HFF-Myc (cell line): ENCODE results near the gene LHFPL4.
"Not testable (repeated sequence)": the region's sequence is repeated elsewhere in the genome, so short reads cannot be mapped to it uniquely, and the experiment has no call there.

Source experiments
- DNase-seq: peaks from one replicate; pipeline ENCODE4 v3.0.0-alpha.2; 2011; ENCODE audit warnings: low read depth; ENCODE audit errors: extremely low read depth
- H3K4me3 ChIP-seq: replicated peaks from 2 replicates; pipeline ENCODE4 v1.5.1; 2011; ENCODE audit warnings: low read depth, mild to moderate bottlenecking, control low read depth, low read length
- CTCF ChIP-seq: IDR thresholded peaks from 2 replicates; pipeline ENCODE4 v1.5.1; 2012; ENCODE audit warnings: mild to moderate bottlenecking, low read depth, low read length, control low read depth; ENCODE audit errors: missing control alignments

LHFPL4 gene

DNA sequence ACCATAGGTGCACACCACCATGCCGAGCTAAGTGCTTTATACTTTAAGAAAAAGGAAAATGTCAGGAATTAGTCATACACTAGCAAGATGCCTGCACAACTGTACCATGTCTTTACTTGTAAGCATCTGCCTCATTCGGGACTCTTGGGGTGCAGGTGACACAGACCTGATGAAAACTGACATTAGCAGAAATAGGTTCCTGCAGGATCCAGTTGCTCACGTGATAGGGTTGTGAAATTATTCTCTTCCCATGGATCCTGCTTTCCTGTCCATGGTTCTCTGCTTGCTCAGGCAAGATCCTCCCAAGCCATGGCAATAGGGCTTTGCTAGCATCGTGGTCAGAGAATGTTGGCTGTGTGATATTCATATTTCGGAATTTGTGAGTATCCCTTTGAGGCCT lies 10.2 kb upstream of the LHFPL4 start:
- no peak for DNase-seq
- no peak overlapping the region for H3K4me3 ChIP-seq
- no peak for TF ChIP-seq CTCF

DNA sequence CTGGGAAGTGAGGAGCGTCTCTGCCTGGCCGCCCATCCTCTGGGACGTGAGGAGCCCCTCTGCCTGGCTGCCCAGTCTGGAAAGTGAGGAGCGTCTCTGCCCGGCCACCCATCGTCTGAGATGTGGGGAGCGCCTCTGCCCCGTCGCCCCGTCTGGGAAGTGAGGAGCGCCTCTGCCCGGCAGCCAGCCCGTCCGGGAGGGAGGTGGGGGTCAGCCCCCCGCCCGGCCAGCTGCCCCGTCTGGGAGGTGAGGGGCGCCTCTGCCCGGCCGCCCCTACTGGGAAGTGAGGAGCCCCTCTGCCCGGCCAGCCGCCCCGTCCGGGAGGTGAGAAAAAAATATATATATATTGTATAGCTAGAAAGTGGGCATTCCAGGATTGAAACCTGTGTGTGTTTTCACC lies 6.4 kb upstream of the LHFPL4 start:
- H3K4me3 ChIP-seq, DNase-seq: not testable (repeated sequence)

DNA sequence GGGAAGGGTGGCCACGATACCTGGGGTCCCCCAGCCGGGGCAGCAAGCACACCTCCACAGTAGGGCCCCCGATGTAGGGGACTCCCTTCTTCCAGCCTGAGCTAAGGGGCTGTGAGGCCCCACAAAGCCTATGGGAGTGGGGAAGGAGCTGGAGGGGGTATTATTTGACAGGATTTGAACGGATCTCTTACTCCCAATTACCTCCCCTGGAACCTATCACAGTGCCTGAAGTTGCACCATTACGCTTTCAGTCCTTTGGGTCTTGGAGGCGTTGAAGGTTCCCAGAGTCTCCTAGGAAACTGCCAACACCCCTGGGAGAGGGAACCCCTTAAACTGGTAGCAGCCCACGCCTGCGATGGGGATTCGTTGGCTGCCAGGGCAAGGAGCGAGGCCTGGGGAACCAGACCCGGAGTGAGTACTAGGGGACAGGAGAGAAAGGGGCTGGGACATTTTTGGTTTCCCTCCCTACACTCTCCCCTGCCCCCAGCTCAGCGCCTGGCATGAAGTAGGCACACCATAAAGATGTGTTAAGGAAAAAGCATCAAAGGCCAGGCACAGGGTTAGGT lies 409 bp upstream of the LHFPL4 start:
- no peak overlapping the region for H3K4me3 ChIP-seq
- DNase-seq, result no peak
- no peak for TF ChIP-seq CTCF

- DNase-seq, result peak; percentile 27
- no peak overlapping the region for H3K4me3 ChIP-seq
- TF ChIP-seq CTCF, result no peak
Observed at GRCh38 chr3:9552252-9552999, 1.2 kb downstream of the LHFPL4 start.

DNA sequence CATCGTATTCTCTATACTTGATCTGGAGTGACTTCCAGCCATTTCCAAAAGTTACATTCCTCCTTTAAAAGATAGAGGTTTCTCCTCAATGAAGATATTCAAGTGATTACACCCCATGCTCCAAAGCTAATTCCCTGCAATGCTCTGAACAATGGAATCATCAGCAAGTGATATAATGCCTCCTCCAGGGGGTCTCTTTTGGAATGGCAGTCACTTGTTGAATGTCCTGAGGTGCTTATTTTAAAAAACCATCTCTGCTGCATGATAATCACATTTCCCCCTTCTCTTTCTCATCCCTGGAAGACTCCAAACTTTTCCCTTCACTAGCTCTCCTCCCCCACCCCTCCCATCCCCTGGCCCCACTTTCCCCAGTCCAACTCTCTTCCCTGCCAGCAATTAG lies 2.6 kb downstream of the LHFPL4 start:
- H3K4me3 ChIP-seq, result no peak overlapping the region
- DNase-seq, result no peak
- no peak for TF ChIP-seq CTCF

GRCh38 chr3:9549600-9549999 lies 4.0 kb downstream of the LHFPL4 start:
- DNase-seq, result no peak
- H3K4me3 ChIP-seq, result no peak overlapping the region
- TF ChIP-seq CTCF, result no peak

- H3K4me3 ChIP-seq, result no peak overlapping the region
- no peak for DNase-seq
- no peak for TF ChIP-seq CTCF
Observed at GRCh38 chr3:9548991-9549390, 4.6 kb downstream of the LHFPL4 start.
